22Rv1 (cell line): ENCODE measurements around the gene RHOD.

Experiments
- CTCF ChIP-seq: fragments of 450-650 bp; IDR thresholded peaks from 2 replicates; pipeline ENCODE4 v1.5.1; 2017; ENCODE audit warnings: mild to moderate bottlenecking
- ZFX ChIP-seq: fragments of 450-650 bp; IDR thresholded peaks from 2 replicates; pipeline ENCODE4 v1.6.1; 2017; ENCODE audit warnings: antibody characterized with exemption, borderline replicate concordance

- TF ChIP-seq CTCF (no peak), ZFX (no peak)
Observed at GRCh38 chr11:67026941-67027340, 29.7 kb upstream of the RHOD start.
